WTC11 (cell line): ENCODE results near the gene SOX18.

Experiments used
- AFF4 ChIP-seq: sonication (generic); formaldehyde crosslinking; IDR thresholded peaks from 2 replicates; pipeline ENCODE4 v1.8.1; 2023; ENCODE audit warnings: mild to moderate bottlenecking, missing genetic modification reagents, borderline replicate concordance
- CTCF ChIP-seq: fragments of 200-600 bp; IDR thresholded peaks from 2 replicates; pipeline ENCODE4 v1.8.0; 2022; ENCODE audit warnings: antibody characterized with exemption
- E2F4 ChIP-seq: sonication (generic); formaldehyde crosslinking; IDR thresholded peaks from 2 replicates; pipeline ENCODE4 v1.8.1; 2022; ENCODE audit warnings: low read depth, mild to moderate bottlenecking, moderate library complexity, missing genetic modification reagents, borderline replicate concordance
- ZNF138 ChIP-seq: sonication (generic); formaldehyde crosslinking; conservative IDR thresholded peaks from 2 replicates; pipeline ENCODE4 v1.8.1; 2022; ENCODE audit warnings: mild to moderate bottlenecking, moderate library complexity, missing genetic modification reagents

- TF ChIP-seq CTCF (peak; percentile 84), E2F4 (CRISPR knock-in tag) (no peak), AFF4 (no peak), ZNF138 (no peak)
These were observed 20.3 kb upstream of the SOX18 start for GRCh38 chr20:64069614-64070243.
